ENCODE measurements around the gene OTX1.
"Not testable (repeated sequence)": the region's sequence is repeated elsewhere in the genome, so short reads cannot be mapped to it uniquely, and the experiment has no call there.

The OTX1 gene

DNA sequence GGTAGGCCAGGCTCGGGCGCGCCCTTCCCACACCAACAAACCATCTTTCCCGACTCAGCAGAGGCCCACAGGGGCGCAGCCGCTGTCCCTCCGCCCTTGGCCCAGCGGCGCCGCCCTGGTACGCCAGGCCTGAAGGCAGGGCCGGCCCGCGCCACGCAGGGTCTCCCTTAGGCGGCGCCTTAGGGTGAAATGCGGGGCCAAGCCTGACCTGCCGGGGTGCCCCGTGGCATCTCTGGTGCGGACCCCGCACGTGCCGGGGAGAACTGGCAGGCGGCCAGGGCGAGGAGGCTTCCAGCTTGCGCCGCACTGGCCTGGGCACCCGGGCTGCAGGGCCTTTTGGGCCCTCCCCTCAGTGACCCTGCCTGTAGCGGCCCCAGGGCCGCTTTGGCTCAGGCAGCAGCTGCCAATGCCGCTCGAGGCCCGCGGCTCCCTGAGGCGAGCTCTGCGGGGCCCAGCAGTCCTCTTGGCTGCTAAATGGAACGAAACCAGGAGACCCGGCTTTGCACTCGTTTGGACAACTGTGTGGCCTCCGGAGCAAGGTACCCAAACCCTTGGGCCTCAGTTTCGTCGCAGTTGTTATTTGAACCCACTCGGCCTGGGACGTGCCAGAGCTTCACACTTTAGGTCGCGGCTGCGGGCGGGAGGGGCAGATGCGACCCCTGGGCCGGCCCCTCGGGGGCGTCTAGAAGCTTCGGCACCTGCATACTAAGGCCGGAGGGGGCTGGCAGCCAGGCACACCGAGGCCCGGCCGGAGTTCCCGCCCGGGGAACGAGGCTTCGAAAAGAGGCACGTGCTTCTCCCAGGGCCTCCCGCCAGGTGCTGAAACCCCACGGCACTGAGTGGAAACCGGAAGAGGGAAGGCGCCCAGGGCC is 8.5 kb downstream of the OTX1 start:
- H3K4me3 ChIP-seq (ENCODE audit: low read length) = no peak overlapping the region
- no peak for TF ChIP-seq ZNF274 (IDR thresholded peaks at IDR 0.05; ENCODE audit: low read depth, low read length)

DNA sequence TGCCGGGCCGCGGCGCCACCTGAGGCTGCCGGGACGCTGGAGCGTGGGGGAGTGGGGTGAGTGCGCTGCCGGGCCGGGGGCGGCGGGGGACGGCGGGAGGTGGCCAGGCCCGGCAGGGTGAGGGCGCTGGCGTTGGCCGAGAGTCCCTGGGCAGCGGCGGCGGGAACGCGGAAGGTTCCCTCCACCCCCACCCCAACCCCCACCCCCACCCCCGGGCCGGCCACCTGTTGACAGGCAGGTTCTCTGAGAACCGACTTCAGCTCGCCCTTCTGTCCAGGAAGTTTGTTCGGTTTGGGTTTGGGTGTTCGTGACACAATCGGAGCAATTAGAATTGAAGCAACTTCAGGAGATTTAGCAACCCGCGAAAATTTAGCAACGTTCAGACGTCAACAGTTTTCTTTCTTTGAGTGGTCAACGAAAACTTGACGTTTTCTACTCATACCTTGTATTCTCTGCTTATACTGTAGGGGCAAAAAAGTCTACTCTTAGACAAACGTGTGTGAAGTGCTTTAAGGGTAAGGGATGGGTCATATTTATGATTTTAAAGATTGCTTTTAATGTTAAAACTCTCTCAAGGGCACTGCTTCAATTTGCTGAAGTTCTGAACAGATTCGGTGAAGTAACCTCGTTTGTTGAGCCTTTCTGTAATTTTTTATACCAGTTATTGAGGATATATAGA is 9.3 kb downstream of the OTX1 start:
- no peak for TF ChIP-seq ZNF274 (IDR thresholded peaks at IDR 0.05; ENCODE audit: low read depth, low read length)
- H3K4me3 ChIP-seq (ENCODE audit: low read length) = no peak overlapping the region

DNA sequence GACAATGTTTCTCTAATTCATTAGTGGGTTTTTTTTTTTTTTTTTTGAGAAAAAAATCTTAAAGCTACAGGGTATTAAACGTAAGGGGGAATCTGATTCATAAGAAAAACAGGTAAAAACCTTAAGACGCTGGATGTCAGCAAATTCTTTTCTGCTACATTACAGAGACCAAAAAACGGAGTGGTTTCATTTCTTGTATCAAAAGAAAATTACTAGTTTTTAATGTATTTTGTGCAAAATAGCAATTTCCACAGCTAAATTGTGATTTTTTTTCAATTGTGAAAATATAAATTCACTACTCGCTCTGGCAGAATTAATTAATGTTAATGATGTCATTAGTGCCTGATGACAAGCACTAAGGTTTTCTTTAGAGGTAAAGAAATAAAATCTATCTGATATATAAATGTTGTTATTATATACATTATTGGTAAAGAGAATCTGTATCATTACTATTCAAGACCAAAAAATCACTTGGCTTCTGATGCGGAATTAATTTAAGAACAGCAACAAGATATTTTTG is 9.9 kb downstream of the OTX1 start:
- H3K4me3 ChIP-seq (ENCODE audit: low read length) = no peak overlapping the region

DNA sequence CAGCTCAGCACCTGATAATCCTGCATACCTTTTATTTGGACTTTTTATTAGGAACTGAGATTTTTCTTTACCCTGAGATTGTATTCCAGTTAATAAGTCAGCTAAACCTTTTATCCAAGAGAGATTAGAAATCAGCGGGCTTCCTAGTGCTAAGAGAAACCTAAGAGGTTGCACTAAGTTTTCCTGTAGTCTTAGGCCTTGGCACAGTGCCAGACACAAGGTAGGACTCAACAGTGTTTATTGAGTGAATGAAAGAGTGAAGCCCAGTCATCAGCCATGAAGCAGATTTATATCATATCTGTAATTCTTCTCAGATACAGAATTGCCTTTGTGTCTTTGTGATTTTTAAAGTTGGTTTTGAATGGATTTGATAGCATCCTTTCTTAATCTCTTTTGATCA is 13.6 kb downstream of the OTX1 start:
- no peak for TF ChIP-seq ZNF274 (IDR thresholded peaks at IDR 0.05; ENCODE audit: low read depth, low read length)
- no peak overlapping the region for H3K4me3 ChIP-seq (ENCODE audit: low read length)

More for the DNA sequence above, 9.9 kb downstream of the OTX1 start:
- TF ChIP-seq ZNF274 (IDR thresholded peaks at IDR 0.05; ENCODE audit: low read depth, low read length) = no peak

DNA sequence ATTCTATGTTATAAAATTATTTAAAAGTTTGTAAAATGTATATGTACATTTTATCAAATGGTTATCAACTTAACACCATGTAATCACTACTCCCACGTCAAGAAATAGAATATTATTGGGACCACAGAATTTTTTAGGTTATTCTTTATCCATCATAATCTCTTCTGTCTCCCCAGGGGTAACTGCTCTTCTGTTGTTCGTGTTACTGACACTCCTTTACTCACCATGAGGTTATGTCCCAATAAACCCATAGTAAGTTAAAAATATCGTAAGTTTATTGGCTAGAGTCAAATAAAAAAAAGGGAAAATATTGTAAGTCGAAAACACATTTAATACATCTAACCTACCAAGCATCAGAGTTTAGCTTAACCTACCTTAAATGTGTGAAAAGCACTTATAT is 14.0 kb downstream of the OTX1 start:
- H3K4me3 ChIP-seq (ENCODE audit: low read length) = no peak overlapping the region
- no peak for TF ChIP-seq ZNF274 (IDR thresholded peaks at IDR 0.05; ENCODE audit: low read depth, low read length)

DNA sequence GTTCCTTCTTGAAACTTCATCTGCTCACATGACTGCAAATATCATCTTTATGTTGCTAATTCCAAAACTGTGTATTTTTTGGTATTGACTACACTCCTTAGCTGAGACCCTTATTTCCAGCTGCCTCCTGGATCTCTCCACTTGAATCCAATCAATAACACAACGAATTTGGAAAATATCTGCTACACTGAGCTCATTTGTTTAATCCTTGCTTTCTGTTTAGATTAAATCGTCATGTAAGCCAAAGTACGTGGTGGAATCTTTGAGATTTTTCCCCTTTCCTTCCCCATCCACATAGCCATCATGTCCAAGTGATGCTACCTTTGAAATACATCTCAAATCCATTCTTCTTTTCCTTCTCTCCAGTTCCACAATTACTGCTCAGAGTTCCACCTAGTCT is 15.6 kb downstream of the OTX1 start:
- TF ChIP-seq ZNF274 (IDR thresholded peaks at IDR 0.05; ENCODE audit: low read depth, low read length) = no peak
- no peak overlapping the region for H3K4me3 ChIP-seq (ENCODE audit: low read length)

DNA sequence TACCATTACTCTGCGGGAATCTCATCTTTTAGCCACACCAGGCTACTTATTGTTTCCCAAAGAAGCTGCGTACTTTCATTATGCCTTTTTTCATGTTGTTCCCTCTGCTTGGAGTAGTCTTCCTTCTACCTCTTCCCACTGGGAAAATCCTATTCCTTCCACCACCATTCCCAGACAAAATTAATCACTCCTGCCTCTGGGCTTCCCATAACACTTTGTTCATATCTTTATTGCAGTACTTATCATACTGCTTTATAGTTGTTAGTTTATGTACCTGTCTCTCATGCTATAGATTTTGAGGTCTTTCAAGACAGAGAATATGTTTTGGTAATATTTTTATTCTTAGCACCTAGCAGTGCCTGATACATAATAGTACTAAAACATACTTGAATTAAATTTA is 16.2 kb downstream of the OTX1 start:
- TF ChIP-seq ZNF274 (IDR thresholded peaks at IDR 0.05; ENCODE audit: low read depth, low read length) = no peak
- H3K4me3 ChIP-seq (ENCODE audit: low read length) = no peak overlapping the region

DNA sequence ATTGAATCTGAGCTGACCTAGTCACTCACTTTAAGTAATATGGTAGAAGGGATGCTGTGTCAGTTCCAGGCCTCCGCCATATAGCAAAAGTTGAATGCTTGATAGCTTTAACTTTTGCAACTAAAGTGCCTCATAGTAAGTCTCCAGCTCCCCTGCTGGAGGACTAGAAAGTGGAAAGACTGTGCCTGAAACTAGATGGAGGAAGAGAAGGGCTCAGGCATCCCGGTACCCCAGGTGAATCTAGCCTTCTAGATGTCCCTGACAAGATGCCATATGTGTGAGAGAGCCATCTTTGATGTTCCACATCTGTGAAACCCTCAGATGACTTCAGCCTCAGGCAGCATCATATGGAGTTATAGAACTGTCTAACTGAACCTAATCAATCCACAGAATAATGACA is 21.0 kb downstream of the OTX1 start:
- TF ChIP-seq ZNF274 (IDR thresholded peaks at IDR 0.05; ENCODE audit: low read depth, low read length) = no peak

DNA sequence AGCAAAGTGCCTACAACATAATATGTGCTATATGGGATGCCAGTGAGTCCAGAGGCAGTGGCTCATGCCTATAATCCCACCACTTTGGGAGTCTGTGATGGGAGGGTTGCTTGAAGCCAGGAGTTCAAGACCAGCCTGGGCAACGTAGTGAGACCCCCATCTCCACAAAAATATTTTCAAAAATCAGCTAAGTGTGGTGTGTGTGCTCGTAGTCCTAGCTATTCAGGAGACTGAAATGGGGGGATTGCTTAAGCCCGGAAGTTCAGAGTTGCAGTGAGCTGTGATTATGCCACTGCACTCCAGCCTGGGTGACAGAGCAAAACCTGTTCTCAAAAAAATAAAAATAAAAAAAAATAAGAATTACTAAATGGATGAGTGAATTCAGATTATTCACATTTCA is 23.4 kb downstream of the OTX1 start:
- TF ChIP-seq ZNF274 (IDR thresholded peaks at IDR 0.05; ENCODE audit: low read depth, low read length) = no peak
- no peak overlapping the region for H3K4me3 ChIP-seq (ENCODE audit: low read length)

More for the DNA sequence above, 21.0 kb downstream of the OTX1 start:
- H3K4me3 ChIP-seq (ENCODE audit: low read length) = no peak overlapping the region

DNA sequence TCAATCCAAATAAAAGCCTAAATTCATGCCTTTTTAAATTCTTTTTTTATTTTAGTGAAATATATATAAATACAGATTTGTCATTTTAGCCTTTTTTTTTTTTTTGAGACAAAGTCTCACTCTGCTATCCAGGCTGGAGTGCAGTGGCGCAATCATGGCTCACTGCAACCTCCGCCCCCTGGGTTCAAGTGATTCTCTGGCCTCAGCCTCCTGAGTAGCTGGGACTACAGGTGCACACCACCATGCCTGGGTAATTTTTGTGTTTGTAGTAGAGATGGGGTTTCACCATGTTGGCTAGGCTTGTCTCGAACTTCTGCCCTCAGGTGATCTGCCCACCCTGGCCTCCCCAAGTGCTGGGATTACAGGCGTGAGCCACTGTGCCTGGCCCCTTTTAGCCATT is 23.8 kb downstream of the OTX1 start:
- not testable (repeated sequence) for H3K4me3 ChIP-seq (ENCODE audit: low read length)

DNA sequence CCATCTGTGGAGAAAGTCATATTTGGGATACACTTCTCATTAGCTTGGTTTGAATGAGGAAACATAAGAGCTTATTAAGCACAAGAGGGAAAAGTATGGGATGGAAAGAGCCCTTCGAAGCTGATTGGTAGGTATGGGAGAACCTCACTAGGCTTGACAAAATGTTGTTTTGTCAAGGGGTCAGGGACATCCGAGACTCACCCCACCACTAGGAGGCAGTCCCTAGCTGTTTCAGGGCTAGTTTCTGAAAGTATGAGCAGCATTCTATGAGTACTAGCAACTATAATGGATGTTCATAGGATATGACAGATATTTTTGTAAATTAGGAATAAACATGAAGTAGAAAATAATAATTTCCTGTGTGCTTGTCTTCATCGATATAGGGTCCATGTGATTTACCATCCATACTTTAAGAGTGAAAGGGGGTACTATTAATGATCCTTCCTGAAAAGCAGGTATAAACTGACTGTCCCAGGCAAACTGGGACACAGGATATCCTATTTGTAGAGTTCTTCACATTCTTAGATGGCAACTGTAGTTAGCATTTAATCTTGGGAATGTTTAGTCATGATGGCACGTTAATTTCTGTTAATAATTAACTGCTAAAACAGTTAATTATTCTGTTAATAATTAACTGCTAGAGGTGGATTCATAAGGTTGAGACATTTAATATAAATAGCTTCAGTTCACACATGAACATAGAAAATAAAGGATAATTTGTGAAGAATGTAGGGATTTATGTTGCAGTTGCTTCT is 28.4 kb downstream of the OTX1 start:
- TF ChIP-seq ZNF274 (IDR thresholded peaks at IDR 0.05; ENCODE audit: low read depth, low read length) = no peak
- no peak overlapping the region for H3K4me3 ChIP-seq (ENCODE audit: low read length)

DNA sequence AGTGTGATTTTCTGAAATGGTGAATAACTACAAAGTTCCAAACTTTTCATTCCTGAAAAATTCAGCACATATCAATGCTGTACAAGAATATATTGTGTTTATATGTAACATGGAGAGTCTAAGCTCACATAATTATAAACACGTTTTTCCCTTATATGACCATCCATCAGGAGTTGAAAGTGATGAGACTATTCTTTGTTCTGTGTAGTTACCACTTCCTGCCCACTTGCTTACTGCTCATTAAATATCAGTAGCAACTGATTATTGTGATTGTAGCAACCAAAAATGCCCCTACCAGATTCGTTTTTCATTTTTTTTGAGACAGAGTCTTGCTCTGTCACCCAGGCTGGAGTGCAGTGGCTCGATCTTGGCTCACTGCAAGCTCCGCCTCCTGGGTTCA is 30.8 kb downstream of the OTX1 start:
- H3K4me3 ChIP-seq (ENCODE audit: low read length) = no peak overlapping the region
- TF ChIP-seq ZNF274 (IDR thresholded peaks at IDR 0.05; ENCODE audit: low read depth, low read length) = no peak

DNA sequence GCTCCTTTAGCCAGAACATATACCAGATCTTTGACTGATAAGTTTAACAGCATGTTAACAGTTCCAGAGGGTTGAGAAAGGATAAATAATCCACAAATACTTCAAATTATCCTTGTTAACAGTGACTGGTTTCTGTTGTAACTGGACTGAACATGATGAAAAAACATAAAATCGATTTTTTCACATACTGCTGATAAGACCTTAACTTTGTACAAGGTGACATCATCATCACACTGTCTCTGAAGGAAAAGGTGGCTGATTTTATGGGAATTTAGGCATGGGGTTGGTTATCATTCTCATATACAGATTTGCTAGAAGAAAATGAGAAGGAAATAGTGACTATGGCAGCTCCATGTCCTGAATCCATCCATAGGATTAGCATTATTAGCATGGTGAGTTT is 36.1 kb downstream of the OTX1 start:
- TF ChIP-seq ZNF274 (IDR thresholded peaks at IDR 0.05; ENCODE audit: low read depth, low read length) = no peak

DNA sequence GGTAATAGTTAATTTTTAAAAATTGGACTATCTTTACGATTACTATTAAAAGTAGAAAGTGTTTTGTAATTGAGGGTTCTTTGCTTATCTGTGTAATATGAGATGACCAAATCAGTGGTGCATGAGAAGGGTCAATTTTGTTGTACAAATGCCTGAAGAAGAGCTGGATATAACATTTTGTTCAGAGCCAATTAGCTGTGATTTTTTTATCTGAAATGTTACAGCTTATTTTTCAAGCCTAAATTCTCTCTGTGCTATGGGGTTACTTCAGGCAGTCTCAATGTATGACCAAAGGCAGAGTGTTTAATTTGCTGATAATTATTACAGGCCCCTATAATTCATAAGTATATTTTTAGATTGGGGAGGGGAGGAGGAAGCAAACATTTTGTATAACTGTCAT is 41.8 kb downstream of the OTX1 start:
- no peak overlapping the region for H3K4me3 ChIP-seq (ENCODE audit: low read length)
- no peak for TF ChIP-seq ZNF274 (IDR thresholded peaks at IDR 0.05; ENCODE audit: low read depth, low read length)

More for the DNA sequence above, 36.1 kb downstream of the OTX1 start:
- no peak overlapping the region for H3K4me3 ChIP-seq (ENCODE audit: low read length)
